SH-SY5Y (cell line): ENCODE data around the gene SLC9A6.

Source experiments
- GATA2 ChIP-seq: IDR thresholded peaks from 2 replicates; pipeline ENCODE4 v1.6.1; 2011; ENCODE audit warnings: mild to moderate bottlenecking, low read depth, low read length
- GATA3 ChIP-seq: IDR thresholded peaks from 2 replicates; pipeline ENCODE4 v1.6.1; 2011; ENCODE audit warnings: low read depth, mild to moderate bottlenecking, low read length, moderate library complexity

- TF ChIP-seq GATA2 (no peak), GATA3 (no peak)
These were observed 91.7 kb downstream of the SLC9A6 start for GRCh38 chrX:136076942-136077341.
